ENCODE results near the gene RABGAP1L.
"Not testable (repeated sequence)": the region's sequence is repeated elsewhere in the genome, so short reads cannot be mapped to it uniquely, and the experiment has no call there.

The RABGAP1L gene

DNA sequence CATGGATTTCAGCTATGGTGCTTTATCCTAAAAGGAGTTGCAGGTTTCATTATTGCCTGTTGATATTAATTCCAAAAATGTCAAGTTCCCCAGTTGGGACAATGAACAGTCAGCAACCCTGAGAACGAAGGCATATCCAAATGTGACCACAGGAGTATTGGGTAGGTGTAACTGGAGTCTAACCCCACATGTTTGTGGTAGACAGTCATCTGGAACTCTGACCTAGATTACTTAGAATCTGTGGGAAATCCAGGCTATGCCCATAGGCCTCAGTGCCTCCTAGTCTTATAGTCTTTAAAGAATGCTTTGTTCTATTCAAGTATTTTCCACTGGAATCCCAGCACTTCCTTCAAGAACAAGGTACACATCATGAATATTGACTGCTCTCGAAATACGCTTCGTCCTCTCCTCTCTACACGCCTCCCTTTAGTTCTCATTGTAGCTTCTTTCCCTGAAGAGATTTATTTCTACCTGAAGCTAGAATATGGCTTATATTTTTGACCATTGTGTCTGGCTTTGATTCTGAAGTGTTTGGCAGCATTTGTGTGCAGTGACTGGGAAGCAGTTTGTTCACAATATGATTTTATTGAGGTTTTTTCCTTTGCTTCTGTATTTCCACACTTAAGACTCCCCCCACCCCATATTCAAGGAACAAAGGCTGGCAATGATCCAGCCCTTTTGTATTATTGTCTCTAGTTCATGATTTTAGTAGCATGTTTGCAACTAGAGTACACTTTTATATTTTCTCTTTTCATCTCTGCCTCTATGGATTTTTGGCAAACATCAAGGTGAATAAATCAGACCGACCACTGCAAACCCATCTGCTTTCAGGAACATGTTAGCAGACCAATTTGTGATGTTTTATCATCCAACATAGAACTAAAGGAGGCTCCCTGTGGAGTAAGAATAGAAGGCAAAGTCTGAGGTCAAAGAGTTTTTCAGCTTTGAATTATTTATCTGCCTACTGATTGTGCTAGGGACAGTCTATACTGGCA is 467.0 kb downstream of the RABGAP1L start:
- H3K27ac ChIP-seq (ENCODE audit: low read depth in 2 of 2, low read length in 2 of 2) = no peak overlapping the region
- no peaks in the 10 kb centered on the region for H3K9me3 ChIP-seq (ENCODE audit: control insufficient read depth in 2 of 2, low read length in 2 of 2)
- no peaks in the 10 kb centered on the region for H3K4me1 ChIP-seq (ENCODE audit: control insufficient read depth in 2 of 2, insufficient read depth in 2 of 2, low read length in 2 of 2)
- no peak overlapping the region for H3K4me3 ChIP-seq (ENCODE audit: low read length in 2 of 2)
- H3K9ac ChIP-seq (ENCODE audit: low read depth in 1 of 2, low read length in 2 of 2) = no peak overlapping the region
- H3K36me3 ChIP-seq (ENCODE audit: control insufficient read depth in 2 of 2, insufficient read depth in 2 of 2, low read length in 2 of 2) = no peaks in the 10 kb centered on the region
- no peaks in the 10 kb centered on the region for H3K27me3 ChIP-seq (ENCODE audit: control insufficient read depth in 2 of 2, insufficient read depth in 2 of 2, low read length in 2 of 2)

GRCh38 chr1:174637487-174637886 is 478.2 kb downstream of the RABGAP1L start:
- Histone ChIP-seq H3K4me3 (ENCODE audit: low read length in 2 of 2) (no peak overlapping the region), H3K27ac (ENCODE audit: low read depth in 2 of 2, low read length in 2 of 2) (no peak overlapping the region), H3K27me3 (ENCODE audit: control insufficient read depth in 2 of 2, insufficient read depth in 2 of 2, low read length in 2 of 2) (no peaks in the 10 kb centered on the region), H3K9ac (ENCODE audit: low read depth in 1 of 2, low read length in 2 of 2) (no peak overlapping the region), H3K36me3 (ENCODE audit: control insufficient read depth in 2 of 2, insufficient read depth in 2 of 2, low read length in 2 of 2) (no peaks in the 10 kb centered on the region), H3K9me3 (ENCODE audit: control insufficient read depth in 2 of 2, low read length in 2 of 2) (no peaks in the 10 kb centered on the region), H3K4me1 (ENCODE audit: control insufficient read depth in 2 of 2, insufficient read depth in 2 of 2, low read length in 2 of 2) (no peaks in the 10 kb centered on the region)

GRCh38 chr1:174639461-174639860 is 480.1 kb downstream of the RABGAP1L start:
- no peak overlapping the region for H3K4me3 ChIP-seq (ENCODE audit: low read length in 2 of 2)
- H3K27me3 ChIP-seq (ENCODE audit: control insufficient read depth in 2 of 2, insufficient read depth in 2 of 2, low read length in 2 of 2) = no peaks in the 10 kb centered on the region
- H3K4me1 ChIP-seq (ENCODE audit: control insufficient read depth in 2 of 2, insufficient read depth in 2 of 2, low read length in 2 of 2) = no peaks in the 10 kb centered on the region
- no peaks in the 10 kb centered on the region for H3K36me3 ChIP-seq (ENCODE audit: control insufficient read depth in 2 of 2, insufficient read depth in 2 of 2, low read length in 2 of 2)
- no peaks in the 10 kb centered on the region for H3K9me3 ChIP-seq (ENCODE audit: control insufficient read depth in 2 of 2, low read length in 2 of 2)
- no peak overlapping the region for H3K9ac ChIP-seq (ENCODE audit: low read depth in 1 of 2, low read length in 2 of 2)
- no peak overlapping the region for H3K27ac ChIP-seq (ENCODE audit: low read depth in 2 of 2, low read length in 2 of 2)

GRCh38 chr1:174640783-174641182 is 481.5 kb downstream of the RABGAP1L start:
- H3K4me3 ChIP-seq (ENCODE audit: low read length in 2 of 2) = no peak overlapping the region
- H3K36me3 ChIP-seq (ENCODE audit: control insufficient read depth in 2 of 2, insufficient read depth in 2 of 2, low read length in 2 of 2) = no peaks in the 10 kb centered on the region
- no peak overlapping the region for H3K27ac ChIP-seq (ENCODE audit: low read depth in 2 of 2, low read length in 2 of 2)
- H3K4me1 ChIP-seq (ENCODE audit: control insufficient read depth in 2 of 2, insufficient read depth in 2 of 2, low read length in 2 of 2) = no peaks in the 10 kb centered on the region
- no peak overlapping the region for H3K9ac ChIP-seq (ENCODE audit: low read depth in 1 of 2, low read length in 2 of 2)
- H3K9me3 ChIP-seq (ENCODE audit: control insufficient read depth in 2 of 2, low read length in 2 of 2) = no peaks in the 10 kb centered on the region
- H3K27me3 ChIP-seq (ENCODE audit: control insufficient read depth in 2 of 2, insufficient read depth in 2 of 2, low read length in 2 of 2) = no peaks in the 10 kb centered on the region

- Histone ChIP-seq H3K4me3 (ENCODE audit: low read length in 2 of 2) (no peak overlapping the region), H3K36me3 (ENCODE audit: control insufficient read depth in 2 of 2, insufficient read depth in 2 of 2, low read length in 2 of 2) (no peaks in the 10 kb centered on the region), H3K4me1 (ENCODE audit: control insufficient read depth in 2 of 2, insufficient read depth in 2 of 2, low read length in 2 of 2) (no peaks in the 10 kb centered on the region), H3K9me3 (ENCODE audit: control insufficient read depth in 2 of 2, low read length in 2 of 2) (no peaks in the 10 kb centered on the region), H3K27ac (ENCODE audit: low read depth in 2 of 2, low read length in 2 of 2) (no peak overlapping the region), H3K27me3 (ENCODE audit: control insufficient read depth in 2 of 2, insufficient read depth in 2 of 2, low read length in 2 of 2) (no peaks in the 10 kb centered on the region), H3K9ac (ENCODE audit: low read depth in 1 of 2, low read length in 2 of 2) (no peak overlapping the region)
Measured at GRCh38 chr1:174642393-174642792, 483.1 kb downstream of the RABGAP1L start.

DNA sequence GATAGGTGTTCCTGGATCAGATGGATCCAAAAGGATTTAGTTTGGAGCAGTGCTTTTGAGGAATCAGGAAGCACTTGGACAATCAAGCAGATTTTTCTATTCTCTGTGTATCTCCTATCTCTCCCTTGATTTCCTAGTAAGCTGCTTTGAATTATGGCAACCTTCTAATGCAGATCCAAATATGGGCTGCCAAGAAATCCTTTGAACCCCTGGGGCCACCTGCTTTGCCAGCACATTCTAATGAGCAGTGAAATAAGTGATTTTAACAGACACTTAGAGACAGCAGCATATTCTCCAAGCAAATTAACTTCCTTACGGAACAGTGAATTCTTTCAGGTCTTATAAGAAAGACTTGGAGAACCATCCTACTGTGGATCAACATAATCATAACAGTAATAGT is 483.9 kb downstream of the RABGAP1L start:
- Histone ChIP-seq H3K9me3 (ENCODE audit: control insufficient read depth in 2 of 2, low read length in 2 of 2) (no peaks in the 10 kb centered on the region), H3K4me3 (ENCODE audit: low read length in 2 of 2) (no peak overlapping the region), H3K27ac (ENCODE audit: low read depth in 2 of 2, low read length in 2 of 2) (no peak overlapping the region), H3K4me1 (ENCODE audit: control insufficient read depth in 2 of 2, insufficient read depth in 2 of 2, low read length in 2 of 2) (no peaks in the 10 kb centered on the region), H3K9ac (ENCODE audit: low read depth in 1 of 2, low read length in 2 of 2) (no peak overlapping the region), H3K27me3 (ENCODE audit: control insufficient read depth in 2 of 2, insufficient read depth in 2 of 2, low read length in 2 of 2) (no peaks in the 10 kb centered on the region), H3K36me3 (ENCODE audit: control insufficient read depth in 2 of 2, insufficient read depth in 2 of 2, low read length in 2 of 2) (no peaks in the 10 kb centered on the region)

DNA sequence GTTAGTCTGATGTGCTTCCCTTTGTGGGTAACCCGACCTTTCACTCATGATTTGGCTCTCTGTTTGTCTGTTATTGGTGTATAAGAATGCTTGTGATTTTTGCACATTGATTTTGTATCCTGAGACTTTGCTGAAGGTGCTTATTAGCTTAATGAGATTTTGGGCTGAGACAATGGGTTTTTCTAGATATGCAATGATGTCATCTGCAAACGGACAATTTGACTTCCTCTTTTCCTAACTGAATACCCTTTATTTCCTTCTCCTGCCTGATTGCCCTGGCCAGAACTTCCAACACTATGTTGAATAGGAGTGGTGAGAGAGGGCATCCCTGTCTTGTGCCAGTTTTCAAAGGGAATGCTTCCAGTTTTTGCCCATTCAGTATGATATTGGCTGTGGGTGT is 490.3 kb downstream of the RABGAP1L start:
- H3K9me3 ChIP-seq (ENCODE audit: control insufficient read depth in 2 of 2, low read length in 2 of 2); H3K9ac ChIP-seq (ENCODE audit: low read depth in 1 of 2, low read length in 2 of 2); H3K27ac ChIP-seq (ENCODE audit: low read depth in 2 of 2, low read length in 2 of 2): not testable (repeated sequence)

DNA sequence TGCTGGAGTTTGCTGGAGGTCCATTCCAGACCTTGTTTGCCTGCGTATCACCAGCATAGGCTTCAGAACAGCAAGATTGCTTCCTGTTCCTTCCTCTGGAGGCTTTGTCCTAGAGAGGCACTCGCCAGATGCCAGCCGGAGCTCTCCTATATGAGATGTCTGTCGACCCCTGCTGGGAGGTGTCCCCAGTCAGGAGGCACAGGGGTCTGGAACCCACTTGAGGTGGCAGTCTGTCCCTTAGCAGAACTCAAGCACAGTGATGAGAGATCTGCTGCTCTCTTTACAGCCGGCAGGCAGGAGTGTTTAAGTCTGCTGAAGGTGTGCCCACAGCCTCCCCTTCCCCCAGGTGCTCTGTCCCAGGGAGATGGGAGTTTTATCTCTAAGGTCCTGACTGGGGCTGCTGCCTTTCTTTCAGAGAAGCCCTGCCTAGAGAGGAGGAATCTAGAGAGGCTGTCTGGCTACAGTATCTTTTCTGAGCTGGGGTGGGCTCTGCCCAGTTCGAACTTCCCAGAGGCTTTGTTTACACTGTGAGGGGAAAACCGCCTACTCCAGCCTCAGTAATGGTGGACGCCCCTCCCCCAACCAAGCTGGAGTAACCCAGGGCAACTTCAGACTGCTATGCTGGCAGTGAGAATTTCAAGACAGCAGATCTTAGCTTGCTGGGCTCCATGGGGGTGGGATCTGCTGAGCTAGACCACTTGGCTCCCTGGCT is 493.4 kb downstream of the RABGAP1L start:
- no peak overlapping the region for H3K9ac ChIP-seq (ENCODE audit: low read depth in 1 of 2, low read length in 2 of 2)
- no peaks in the 10 kb centered on the region for H3K9me3 ChIP-seq (ENCODE audit: control insufficient read depth in 2 of 2, low read length in 2 of 2)
- H3K4me1 ChIP-seq (ENCODE audit: control insufficient read depth in 2 of 2, insufficient read depth in 2 of 2, low read length in 2 of 2) = no peaks in the 10 kb centered on the region
- no peak overlapping the region for H3K4me3 ChIP-seq (ENCODE audit: low read length in 2 of 2)
- H3K27ac ChIP-seq (ENCODE audit: low read depth in 2 of 2, low read length in 2 of 2) = no peak overlapping the region
- H3K36me3 ChIP-seq (ENCODE audit: control insufficient read depth in 2 of 2, insufficient read depth in 2 of 2, low read length in 2 of 2) = no peaks in the 10 kb centered on the region
- no peaks in the 10 kb centered on the region for H3K27me3 ChIP-seq (ENCODE audit: control insufficient read depth in 2 of 2, insufficient read depth in 2 of 2, low read length in 2 of 2)

More for the DNA sequence above, 490.3 kb downstream of the RABGAP1L start:
- not testable (repeated sequence) for H3K36me3 ChIP-seq (ENCODE audit: control insufficient read depth in 2 of 2, insufficient read depth in 2 of 2, low read length in 2 of 2); H3K4me3 ChIP-seq (ENCODE audit: low read length in 2 of 2); H3K4me1 ChIP-seq (ENCODE audit: control insufficient read depth in 2 of 2, insufficient read depth in 2 of 2, low read length in 2 of 2); H3K27me3 ChIP-seq (ENCODE audit: control insufficient read depth in 2 of 2, insufficient read depth in 2 of 2, low read length in 2 of 2)

DNA sequence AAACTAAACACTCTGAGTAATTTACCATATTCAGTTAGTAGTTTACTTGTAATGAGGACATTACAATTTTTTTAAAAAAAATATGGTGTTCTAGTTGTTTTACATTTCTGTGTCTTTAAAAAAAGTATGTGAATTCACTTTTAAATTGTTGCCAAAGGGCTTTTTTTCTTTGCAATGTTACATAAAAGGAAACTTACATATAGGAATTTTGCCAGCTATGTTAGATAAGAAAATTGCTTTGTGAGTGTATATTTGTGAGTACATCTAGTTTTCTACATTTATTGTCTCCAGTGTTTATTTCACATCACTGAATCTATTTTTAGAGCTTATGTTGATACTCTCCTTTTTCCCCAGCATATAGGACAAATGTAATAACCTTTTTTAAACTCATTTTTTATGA is 495.2 kb downstream of the RABGAP1L start:
- no peak overlapping the region for H3K27ac ChIP-seq (ENCODE audit: low read depth in 2 of 2, low read length in 2 of 2)
- H3K9me3 ChIP-seq (ENCODE audit: control insufficient read depth in 2 of 2, low read length in 2 of 2) = no peaks in the 10 kb centered on the region
- H3K4me3 ChIP-seq (ENCODE audit: low read length in 2 of 2) = no peak overlapping the region
- no peak overlapping the region for H3K9ac ChIP-seq (ENCODE audit: low read depth in 1 of 2, low read length in 2 of 2)
- no peaks in the 10 kb centered on the region for H3K27me3 ChIP-seq (ENCODE audit: control insufficient read depth in 2 of 2, insufficient read depth in 2 of 2, low read length in 2 of 2)
- no peaks in the 10 kb centered on the region for H3K36me3 ChIP-seq (ENCODE audit: control insufficient read depth in 2 of 2, insufficient read depth in 2 of 2, low read length in 2 of 2)
- no peaks in the 10 kb centered on the region for H3K4me1 ChIP-seq (ENCODE audit: control insufficient read depth in 2 of 2, insufficient read depth in 2 of 2, low read length in 2 of 2)

- Histone ChIP-seq H3K27me3 (ENCODE audit: control insufficient read depth in 2 of 2, insufficient read depth in 2 of 2, low read length in 2 of 2) (no peaks in the 10 kb centered on the region), H3K27ac (ENCODE audit: low read depth in 2 of 2, low read length in 2 of 2) (no peak overlapping the region), H3K9ac (ENCODE audit: low read depth in 1 of 2, low read length in 2 of 2) (no peak overlapping the region), H3K4me1 (ENCODE audit: control insufficient read depth in 2 of 2, insufficient read depth in 2 of 2, low read length in 2 of 2) (no peaks in the 10 kb centered on the region), H3K9me3 (ENCODE audit: control insufficient read depth in 2 of 2, low read length in 2 of 2) (no peaks in the 10 kb centered on the region), H3K4me3 (ENCODE audit: low read length in 2 of 2) (no peak overlapping the region), H3K36me3 (ENCODE audit: control insufficient read depth in 2 of 2, insufficient read depth in 2 of 2, low read length in 2 of 2) (no peaks in the 10 kb centered on the region)
Measured at GRCh38 chr1:174656409-174657059, 497.2 kb downstream of the RABGAP1L start.
